ENCODE measurements around the gene MSL3. TPM values are rescaled to one million over a fixed set of nuclear protein-coding genes. Genes with fewer than 3 reads are reported as not detected.

The MSL3 gene
- total RNA-seq, 1 donor from 2014 or later = 29.2 TPM

- Mint-ChIP-seq H3K27me3 (ENCODE audit: low read depth) (no peaks in the 10 kb centered on the region), H3K4me1 (no peaks in the 10 kb centered on the region), H3K9me3 (peaks cover 3% of the 10 kb centered on the region), H3K4me3 (no peak overlapping the region), H3K36me3 (ENCODE audit: low read depth) (no peaks in the 10 kb centered on the region), H3K27ac (ENCODE audit: unreplicated experiment) (no peak overlapping the region)
- no peak for DNase-seq (ENCODE audit: low read depth, low spot score)
- no peak for TF ChIP-seq CTCF (conservative IDR thresholded peaks at IDR 0.05)
Observed at GRCh38 chrX:11792461-11793421, 34.7 kb downstream of the MSL3 start.

- Mint-ChIP-seq H3K27me3 (ENCODE audit: low read depth) (no peaks in the 10 kb centered on the region), H3K36me3 (ENCODE audit: low read depth) (no peaks in the 10 kb centered on the region), H3K9me3 (peaks cover 3% of the 10 kb centered on the region), H3K27ac (ENCODE audit: unreplicated experiment) (no peak overlapping the region), H3K4me3 (no peak overlapping the region), H3K4me1 (no peaks in the 10 kb centered on the region)
- no peak for TF ChIP-seq CTCF (conservative IDR thresholded peaks at IDR 0.05)
- no peak for DNase-seq (ENCODE audit: low read depth, low spot score)
Observed at GRCh38 chrX:11793734-11794133, 35.7 kb downstream of the MSL3 start.

GRCh38 chrX:11813341-11813740, 55.3 kb downstream of the MSL3 start:
- no peaks in the 10 kb centered on the region for H3K4me1 Mint-ChIP-seq
- TF ChIP-seq CTCF (conservative IDR thresholded peaks at IDR 0.05) = no peak
- H3K27me3 Mint-ChIP-seq (ENCODE audit: low read depth) = no peaks in the 10 kb centered on the region
- H3K36me3 Mint-ChIP-seq (ENCODE audit: low read depth) = no peaks in the 10 kb centered on the region
- H3K9me3 Mint-ChIP-seq = peaks cover 19% of the 10 kb centered on the region
- no peak overlapping the region for H3K4me3 Mint-ChIP-seq
- H3K27ac Mint-ChIP-seq (ENCODE audit: unreplicated experiment) = no peak overlapping the region
- DNase-seq (ENCODE audit: low read depth, low spot score) = no peak

Other genes starting within 250 kb of the MSL3 start
- 2.3 and 2.7 TPM in 2 replicates for gene ARHGAP6, start 92.3 kb upstream of the MSL3 start, total RNA-seq